DMS79 (cell line): ENCODE results near the gene ANO6.
"Not testable (repeated sequence)": the region's sequence is repeated elsewhere in the genome, so short reads cannot be mapped to it uniquely, and the experiment has no call there.

Experiments used
- DNase-seq: peaks from one replicate; lab custom pipeline; 2025; lab: John Stamatoyannopoulos, UW

The ANO6 gene

DNA sequence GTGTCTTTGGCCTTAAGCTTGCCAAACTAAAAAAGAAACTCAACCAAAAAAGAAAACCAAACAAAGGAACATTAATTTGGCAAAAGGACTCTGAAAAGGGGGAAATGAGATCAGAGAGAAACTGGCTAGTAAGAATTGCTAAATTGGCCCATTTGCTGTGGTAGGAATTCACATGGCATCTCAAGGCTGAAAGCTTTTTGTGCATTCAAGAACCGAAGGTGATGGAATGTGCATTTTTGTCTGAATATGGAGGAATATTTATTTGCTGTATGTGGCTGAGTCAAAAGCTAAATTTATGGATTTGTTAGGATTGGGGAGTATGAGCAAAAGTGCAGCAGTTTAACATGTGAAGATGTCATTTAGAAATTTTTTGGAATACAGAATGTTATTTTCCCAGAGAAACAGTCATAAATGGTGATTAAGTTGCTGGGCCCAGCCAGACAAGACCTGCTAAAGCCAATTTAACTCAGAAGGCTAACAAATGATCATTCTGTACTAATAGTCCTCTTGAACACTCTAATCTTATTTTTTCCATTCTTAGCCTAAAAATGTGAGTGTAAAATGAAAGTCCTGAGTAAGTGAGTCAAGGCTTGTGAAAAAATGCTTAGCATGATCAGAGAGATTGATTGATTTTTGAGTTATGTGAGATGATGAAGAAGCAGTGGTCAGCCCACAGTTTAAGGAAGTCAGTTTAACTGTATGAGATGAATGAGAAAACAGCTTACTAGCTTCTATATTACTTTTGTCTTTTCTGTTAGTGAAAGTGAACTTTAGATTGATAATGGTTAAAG is 94.1 kb downstream of the ANO6 start:
- no peak for DNase-seq

DNA sequence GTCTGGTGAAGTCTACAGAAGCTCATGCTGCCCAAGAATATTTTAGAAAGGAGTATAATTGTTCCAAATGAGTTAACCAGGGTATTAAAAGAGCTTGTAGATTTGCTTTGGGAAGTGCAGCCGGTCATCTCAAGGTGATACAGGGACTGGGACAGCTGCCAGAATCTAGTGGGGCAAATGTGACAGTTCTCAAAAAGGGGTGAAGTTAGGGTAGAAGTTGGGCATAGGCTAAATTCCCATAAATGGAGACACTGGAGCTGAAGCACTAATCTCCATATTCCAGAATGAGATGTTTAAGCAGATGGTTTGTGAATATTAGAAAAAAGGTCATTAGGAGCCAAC is 94.7 kb downstream of the ANO6 start:
- DNase-seq = no peak

DNA sequence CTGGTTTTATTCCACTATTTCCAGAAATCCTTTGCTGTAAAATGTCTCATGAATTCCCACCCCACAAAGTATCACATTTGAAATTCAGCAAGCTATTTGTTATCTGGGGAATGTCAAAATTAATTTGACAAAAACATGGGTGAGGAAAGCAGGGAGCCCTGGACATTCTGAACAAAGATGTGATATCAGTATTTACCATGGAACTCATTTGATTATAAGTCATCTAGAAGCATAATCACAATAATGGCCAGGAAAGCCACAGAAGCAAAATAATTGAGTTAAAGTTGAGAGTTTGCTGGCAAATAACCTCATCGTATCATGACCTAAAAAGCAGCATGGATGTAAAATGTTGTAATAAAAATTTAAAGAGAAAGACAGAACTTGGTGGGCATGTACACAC is 96.1 kb downstream of the ANO6 start:
- no peak for DNase-seq

DNA sequence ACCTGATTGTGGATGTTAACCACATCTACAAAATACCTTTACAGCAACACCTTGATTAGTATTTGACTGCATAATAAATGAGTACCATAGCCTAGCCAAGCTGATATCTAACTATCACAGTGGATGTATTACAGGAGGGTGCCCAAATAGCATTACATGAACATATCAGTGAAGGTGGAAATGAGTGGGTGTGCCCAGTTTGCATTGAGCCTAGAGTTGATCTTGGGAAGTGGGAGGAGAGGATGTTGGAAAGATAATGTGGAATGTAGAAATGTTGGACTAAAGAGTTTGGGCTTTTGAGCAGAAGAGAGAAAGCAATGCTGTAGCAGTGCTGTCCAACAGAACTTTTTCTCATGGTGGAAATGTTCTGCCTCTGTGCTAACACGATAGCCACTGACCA is 98.9 kb downstream of the ANO6 start:
- DNase-seq = no peak

DNA sequence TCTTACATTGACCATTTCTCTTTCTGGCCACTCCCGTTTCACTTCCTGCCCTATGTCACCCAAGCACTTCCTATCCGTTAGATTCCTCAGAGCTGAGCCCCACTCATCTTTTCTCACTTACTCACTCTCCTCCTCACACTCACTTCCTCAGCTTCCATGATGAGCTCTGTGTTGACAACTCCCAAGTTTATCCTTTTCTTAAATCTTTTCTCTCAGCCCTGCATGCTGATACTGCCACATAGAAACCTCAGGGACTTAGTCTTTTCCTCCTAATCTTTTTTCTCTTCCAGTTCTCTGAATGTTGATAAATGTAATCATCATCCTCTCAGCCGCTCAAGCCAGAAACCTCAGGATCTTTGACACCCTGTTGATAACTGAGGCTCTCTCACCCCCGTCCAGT is 99.6 kb downstream of the ANO6 start:
- DNase-seq = no peak

DNA sequence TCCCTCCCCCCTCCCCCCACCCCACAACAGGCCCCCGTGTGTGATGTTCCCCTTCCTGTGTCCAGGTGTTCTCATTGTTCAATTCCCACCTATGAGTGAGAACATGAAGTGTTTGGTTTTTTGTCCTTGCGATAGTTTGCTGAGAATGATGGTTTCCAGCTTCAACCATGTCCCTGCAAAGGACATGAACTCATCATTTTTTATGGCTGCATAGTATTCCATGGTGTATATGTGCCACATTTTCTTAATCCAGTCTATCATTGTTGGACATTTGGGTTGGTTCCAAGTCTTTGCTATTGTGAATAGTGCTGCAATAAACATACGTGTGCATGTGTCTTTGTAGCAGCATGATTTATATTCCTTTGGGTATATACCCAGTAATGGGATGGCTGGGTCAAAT is 101.4 kb downstream of the ANO6 start:
- DNase-seq = not testable (repeated sequence)

DNA sequence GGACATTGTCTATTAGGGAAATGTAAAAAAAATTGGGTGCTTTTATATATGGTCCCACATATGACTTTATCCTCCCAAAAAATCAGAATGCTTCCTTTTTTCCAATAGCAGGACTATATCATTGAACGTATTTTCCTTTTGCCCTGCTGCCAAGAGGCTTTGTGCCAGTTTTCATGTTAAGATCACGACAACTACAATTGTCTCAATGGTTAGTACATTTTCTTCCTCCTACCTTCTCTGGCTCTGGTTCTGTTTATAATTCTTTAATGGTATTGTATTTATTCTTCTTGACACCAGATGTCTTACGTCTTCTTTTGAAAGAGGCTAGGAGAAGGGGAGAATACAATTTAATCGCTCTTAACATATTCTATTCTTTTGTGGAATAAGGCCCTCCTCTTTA is 106.9 kb downstream of the ANO6 start:
- DNase-seq = no peak

DNA sequence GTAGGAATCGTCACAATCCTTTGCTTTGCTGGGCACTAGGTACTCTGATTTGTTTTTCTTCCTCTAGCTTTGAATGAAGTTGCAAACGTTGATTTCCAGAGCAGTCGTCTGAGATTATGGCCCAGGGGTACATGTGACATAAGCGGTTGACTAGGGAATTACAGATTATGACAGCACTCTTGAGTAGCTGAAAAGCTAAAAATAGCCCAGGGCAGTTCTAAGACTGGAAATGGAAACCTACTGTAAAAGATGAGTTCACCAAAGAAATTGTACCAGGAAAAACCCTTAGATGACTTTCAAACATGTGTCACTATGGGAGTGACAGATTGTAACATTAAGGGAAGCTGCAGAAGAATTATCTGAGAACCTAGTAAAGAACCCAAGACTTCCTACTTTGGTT is 108.5 kb downstream of the ANO6 start:
- DNase-seq = no peak

DNA sequence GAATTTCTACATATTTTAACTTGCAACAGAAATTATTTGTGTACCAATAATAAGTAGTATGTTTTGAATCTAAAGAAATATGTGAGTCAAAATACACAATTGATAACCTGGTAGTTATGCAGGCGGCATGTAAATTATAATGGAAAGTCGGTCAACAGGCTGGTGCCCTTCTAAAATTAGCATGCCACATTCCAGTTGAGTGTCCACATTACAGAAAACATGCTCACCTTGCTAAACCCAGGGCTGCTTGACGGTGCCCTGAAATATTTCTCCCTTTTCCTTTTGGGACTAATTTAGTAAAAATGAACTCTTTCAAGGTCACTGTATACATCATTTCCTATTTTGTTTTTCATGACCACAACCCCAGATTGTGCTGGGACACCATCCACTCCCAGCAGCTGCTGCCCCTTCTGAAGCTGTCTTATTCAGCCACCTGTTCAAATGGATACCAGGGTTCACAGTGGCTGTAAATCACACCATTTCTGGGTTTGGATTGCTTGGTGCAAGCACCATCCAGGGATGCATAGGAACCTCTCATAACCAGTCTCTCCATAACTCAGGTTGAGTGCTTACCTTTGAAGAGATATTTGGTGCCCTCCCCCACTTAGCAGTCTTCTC is 110.6 kb downstream of the ANO6 start:
- DNase-seq = no peak

DNA sequence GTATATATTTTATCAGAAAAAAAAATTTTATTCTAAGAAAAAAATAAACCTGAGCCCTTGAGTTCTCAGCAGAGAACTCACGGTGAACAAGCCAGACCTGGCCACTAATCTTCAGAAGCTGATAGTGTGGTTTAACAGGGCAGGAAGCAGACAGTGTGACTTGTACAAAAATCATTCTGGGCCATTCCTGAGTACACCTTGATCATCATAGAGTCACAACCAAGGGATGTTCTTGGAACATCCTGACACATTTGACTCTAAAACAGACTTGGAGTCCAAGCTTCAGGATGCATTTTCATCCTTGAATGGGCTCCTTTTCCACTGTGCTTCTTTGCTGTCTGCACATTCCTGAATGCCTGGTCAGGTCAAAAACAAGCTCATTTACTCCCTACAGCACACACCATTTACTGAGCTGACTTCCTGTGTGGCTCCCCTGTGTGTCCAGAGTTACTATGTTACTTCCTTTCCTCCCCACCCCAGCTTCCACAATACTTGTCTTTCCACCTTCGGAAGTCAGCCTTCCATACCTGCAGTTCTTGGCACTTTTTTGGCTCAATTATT is 112.0 kb downstream of the ANO6 start:
- no peak for DNase-seq

DNA sequence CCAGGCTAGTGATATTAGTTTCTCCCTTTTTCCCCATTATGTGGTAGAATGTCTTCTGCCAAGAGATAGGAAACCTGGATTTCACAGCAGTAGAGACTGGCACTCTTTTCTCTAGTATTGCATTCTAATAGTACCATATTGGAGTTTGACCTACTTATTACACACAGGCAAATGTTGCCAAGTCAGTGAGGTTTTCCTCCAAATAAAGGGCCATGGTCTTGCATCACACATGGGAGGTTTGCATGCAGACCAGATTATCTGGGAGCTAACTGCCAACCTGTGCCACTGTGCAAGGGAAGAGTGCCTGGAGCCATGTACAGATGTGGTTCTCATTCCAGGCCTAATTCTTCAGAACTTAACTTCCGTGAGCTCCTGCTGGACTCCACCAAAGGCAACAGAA is 113.3 kb downstream of the ANO6 start:
- no peak for DNase-seq

DNA sequence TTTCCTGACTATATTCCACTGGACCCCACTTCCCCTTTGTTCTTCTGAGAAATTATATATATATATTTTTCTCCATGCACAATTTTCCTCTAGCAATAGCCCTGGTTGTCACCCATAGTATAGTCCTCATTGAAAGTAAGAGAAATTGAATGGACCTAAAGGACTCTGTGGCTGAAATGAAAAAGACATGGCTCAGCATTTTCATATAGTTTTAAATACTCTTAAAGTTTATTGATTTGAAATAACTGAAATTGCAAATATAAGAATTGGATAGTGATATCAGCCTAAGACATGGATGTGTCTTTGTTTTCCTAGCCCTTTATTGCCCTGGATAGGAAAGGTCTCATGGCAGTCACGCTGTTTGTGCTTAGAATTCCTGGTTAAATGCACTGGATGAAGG is 113.8 kb downstream of the ANO6 start:
- no peak for DNase-seq

DNA sequence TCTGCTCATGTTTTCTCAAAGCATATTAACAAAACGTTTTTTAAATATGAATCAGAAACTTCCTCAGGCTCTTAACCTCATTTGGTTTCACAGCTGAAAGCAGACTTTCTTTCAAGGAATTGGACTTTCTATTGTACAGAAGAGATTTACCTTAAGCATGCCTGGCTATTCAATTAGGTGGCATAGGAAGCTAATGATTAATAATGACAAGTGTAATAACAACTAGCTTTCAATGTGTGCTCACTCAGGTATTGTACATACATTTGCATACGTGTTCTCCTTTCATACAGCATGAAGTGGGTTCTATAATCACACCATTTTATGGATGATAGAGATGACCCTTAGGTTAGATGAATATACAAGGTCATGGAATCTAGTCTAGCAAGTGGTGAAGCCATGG is 115.7 kb downstream of the ANO6 start:
- DNase-seq = no peak

DNA sequence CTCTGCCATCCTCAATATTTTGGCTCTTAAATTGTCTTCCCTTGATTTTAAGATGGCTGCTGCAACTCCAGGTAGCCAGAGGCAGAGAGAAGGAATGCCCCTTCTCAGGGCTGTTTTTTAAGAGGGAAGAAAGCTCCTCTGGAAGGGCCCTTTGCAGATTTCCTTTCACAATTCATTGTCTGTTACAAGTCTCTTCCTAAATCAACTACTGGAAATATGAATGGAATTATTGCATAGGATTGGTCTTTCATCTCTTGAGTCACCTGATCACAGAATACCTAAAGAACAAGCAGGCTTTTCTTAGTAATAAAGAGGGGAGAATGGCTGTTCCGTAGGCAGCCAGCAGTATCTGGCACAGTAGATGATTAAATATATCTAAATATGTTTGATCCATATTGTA is 118.5 kb downstream of the ANO6 start:
- DNase-seq = no peak

DNA sequence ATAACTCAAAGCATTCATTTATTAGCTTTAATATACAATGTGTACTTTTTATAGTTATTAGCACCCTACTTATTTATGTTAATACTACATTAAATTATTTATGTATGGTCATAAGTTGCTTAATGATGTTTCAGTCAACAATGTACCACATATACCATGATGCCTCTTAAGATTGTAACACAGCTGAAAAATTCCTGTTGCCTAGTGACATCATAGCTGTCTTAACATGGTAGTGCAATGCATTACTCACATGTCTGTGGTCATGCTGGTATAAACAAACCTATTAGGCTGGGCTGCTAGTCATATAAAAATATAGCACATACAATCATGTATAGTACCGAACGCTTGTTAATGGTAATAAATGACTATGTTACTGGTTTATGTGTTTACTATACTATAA is 120.4 kb downstream of the ANO6 start:
- no peak for DNase-seq

DNA sequence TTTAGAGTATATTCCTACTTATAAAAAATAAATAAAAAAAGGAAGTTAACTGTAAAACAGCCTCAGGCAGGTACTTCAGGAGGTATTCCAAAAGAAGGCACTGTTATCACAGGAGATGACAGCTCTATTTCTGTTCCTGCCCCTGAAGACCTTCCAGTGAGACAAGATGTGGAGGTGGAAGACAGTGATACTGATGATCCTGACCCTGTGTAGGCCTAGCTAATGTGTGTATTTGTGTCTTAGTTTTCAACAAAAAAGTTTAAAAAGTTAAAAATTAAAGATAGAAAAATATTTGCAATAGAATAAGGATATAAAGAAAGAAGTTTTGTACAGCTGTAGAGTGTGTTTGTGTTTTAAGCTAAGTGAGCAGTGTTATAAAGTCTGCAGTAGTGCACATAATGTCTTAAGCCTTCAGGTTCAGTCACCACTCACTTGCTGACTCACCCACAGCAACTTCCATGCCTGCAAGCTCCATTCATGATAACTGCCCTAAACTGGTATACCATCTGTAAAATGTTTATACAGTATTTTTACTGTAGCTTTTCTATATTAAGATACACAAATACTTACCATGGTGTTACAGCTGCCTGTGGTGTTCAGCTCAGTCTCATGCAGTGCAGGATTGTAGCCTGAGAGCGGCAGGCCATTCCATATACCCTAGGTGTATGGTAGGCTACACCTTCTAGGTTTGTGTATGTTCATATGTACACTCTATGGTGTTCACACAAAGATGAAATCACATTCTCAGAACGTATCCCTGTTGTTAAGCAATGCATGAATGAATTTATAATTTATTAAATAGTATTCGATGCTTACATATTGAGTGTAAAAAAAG is 121.1 kb downstream of the ANO6 start:
- no peak for DNase-seq

DNA sequence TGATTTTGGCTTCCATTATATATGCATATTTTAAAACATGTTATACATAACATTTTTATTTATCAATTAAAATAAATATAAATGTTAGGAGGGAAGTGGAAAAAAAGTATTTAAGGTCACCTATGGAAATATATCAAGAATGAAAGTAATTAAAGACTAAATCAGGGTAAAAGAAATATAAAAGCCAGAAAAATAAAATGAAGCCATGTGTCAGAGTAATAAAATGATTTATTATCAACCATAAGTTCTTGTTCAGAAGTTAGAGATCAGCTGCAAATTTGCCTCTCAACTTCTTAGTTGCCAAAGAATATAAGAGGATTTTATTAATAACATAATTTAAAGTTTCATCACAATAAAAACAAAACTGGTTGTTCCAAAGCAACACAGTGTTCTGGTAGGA is 121.9 kb downstream of the ANO6 start:
- no peak for DNase-seq

DNA sequence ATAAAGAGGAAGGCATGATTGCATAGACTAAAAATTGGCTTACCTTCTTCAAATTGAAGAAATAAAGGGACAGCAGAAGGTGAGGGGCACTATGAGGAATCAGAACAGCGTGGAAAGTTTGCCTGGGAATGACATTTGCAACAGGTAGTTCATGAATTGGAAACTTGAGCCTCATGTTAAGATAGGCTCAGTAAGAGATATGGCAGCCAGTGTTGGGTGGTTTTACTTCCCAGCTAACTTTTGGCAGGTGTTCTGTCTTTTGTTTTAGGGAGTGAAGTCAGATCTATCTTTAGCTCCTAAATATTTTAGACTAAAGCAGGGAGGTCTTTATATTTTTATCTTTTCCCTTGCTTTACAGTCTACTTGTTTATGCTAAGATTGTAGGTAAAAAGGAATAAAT is 122.4 kb downstream of the ANO6 start:
- DNase-seq = no peak

DNA sequence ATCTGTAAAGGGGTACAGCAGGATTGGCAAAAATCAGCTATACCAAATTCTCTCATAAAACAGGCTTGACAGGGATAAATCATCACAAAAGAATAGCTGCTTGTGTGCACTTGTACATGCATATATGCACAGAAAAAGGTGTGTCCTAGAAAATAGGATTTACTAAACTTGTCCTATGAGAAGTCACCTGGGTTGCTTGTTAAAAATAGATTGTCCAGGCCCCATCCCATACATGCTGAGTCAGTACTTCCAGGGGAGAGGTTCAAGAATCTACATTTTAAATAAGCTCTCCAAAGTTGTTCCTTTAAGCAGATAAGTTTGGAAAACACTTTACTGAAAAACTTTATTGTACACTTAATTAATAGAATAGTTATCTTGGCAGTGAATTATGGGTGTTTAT is 123.1 kb downstream of the ANO6 start:
- no peak for DNase-seq

DNA sequence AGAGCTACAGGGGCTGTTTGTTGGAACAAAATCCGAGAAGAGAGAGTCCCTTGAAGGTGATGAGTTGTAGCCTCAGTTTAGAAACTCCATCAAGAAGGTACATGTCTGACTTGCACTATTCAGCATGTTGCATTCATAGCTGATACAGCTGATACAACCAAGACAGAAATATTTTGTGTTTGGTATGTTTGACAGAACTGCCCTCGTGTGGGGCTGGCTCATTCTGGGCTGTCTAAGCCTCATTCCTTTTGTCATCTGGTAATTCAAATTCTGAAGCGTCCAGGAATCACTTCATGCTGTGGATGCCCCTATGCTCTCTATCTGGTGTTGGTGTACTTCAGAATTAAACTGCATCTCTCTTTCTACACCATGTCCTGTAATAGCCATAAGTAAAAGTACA is 126.3 kb downstream of the ANO6 start:
- no peak for DNase-seq

DNA sequence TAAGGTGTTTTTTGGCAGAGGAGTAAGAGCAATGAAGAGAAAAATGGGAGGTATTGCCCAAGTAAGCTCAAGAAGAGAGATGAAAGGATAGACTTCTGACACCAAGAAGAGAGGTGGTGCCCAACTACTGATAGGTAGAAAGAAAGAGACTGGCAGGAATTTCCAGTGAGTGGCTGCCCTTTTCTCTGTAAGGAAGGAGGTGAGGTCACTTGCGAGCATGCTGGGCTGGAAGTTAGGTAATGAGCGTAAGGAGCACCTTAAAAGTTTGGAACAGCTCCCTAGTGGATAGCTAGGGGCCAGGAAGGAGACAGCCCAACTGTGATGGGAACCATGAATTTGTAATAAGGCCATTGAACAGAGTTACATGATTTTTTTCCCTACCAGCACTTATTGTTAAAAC is 127.0 kb downstream of the ANO6 start:
- DNase-seq = no peak

DNA sequence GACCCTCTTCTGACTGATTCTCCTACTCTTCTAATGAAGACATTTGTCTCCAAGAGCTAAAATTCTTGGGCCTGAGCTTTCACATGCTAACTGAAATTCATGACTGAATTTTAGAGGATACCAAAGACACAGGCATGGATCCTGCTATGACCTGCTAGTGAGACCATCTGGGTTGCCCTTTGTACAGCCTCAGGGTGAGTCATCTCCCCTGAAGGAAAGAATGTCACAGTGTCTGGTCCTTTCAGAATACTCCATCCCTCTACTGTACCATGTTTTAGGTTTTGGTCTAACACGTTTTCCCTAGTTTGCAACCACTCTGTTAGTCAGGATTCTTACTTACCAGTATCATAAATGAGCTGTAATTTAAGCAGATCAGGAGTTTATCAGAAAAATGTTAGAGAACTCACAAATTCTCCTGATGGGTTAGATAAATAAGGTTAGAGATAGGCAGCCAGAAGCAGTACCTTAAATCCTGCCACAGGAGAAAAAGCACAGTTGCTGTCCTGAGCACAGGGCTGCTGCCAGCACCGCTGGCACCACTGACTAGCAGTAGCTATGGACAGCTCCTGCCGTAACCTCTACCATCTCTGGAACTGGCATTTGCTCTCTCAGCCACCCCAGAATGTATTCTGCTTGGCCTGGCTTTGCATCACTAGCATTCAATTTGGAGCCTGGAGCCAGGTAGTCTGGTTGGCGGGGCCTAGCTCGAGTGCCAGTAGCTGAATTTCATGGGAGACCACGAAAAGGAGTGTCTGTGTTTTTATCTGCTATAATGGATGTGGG is 127.6 kb downstream of the ANO6 start:
- no peak for DNase-seq
